Stimulated activated CD8-positive, alpha-beta memory T cell treated with anti-CD3 and anti-CD28 coated beads, Interleukin-12 subunit alpha, Interleukin-12 subunit beta, amount 100 ng/mL, for 4 hours (primary cell): ENCODE results near the gene ACTL10.

ENCODE experiments used
- DNase-seq: peaks from one replicate; pipeline ENCODE4 v3.0.0-alpha.2; 2020; ENCODE audit warnings: low read depth

Gene ACTL10

DNA sequence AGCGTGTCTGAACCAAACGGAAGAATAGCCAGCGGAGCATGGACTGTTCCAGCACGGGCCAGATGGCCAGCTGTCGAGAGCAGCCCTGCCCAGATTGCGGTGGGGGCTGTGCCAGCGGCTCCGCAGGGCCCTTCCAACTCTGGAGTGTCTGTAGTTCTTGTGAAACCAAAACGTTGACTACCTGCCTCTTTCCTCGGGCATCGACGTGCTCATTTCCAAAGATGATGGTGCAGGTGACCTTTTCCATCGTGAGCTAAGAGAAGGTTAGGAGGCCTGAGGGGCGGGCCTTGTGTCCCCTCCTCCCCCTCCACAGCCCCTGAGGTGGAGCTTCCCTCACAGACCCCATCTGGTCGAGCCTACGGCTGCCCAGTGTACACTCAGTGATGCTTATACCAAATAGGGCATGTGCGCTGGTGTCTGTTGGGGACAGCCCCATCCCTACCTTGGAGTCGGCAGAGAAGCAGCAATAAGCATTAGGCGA is 17.5 kb upstream of the ACTL10 start:
- DNase-seq, result no peak

DNA sequence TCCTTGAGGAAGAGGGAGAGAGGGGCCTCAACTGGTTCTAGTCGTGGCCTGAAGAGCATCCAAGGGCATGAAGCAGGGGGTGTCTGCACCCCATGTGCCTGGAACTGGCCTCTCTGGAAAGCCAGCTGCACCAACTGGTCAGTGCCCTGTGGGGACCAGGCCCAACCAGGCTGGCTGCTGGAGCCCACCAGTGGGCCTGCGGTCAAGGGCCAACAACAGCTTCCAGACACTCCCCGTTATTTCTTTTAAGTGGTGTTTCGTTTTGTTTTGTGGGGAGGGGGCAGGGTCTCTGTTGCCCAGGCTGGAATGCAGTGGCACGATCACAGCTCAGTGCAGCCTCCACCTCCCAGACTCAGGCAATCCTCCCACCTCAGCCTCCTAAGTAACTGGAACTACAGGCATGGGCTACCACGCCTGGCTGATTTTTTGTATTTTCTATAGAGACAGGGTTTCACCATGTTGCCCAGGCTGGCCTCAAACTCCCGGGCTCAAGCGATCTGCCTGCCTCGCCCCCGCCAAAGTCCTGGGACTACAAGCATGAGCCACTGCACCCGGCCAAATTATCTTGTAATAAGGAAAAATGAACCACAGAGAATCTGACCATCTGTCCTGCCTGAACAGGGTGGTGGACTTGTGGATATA is 16.5 kb upstream of the ACTL10 start:
- DNase-seq, result no peak

DNA sequence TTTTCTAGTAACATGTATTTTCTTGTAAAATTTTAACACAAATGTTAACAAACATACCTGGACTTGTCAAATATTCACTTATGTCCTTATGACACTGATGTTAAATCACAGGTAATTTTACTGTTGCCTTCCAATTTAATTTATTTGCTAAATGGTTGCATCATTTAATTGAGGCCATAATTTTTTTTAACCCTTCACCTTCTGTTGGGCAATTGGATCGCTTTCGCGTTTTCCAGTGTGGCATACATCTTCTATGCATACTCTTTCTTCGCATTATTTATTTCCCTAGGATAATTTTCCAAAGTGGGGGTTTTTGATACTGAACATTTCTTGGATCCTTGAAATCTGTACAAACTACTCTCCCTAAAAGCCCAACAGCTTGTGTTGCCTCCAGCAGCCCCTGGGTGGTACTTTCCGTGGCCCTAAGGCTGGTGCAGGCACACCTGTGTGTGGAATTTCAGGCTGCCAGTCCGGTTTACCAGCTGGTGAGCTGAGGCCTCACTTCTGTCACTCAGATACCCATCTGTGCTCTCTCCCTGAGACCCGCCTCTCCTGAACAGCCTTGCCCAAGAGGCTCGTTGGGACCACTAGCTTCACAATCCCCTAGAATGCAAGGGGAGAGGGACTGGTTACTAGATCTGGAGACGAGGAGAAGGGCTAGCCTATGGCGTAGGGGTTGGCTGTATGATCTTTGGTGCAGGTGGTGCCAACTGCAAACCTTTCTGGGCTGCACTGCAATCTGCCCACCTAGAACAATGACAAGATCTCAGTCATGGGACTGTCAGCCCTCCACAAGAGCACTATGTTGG is 15.8 kb upstream of the ACTL10 start:
- DNase-seq, result no peak

DNA sequence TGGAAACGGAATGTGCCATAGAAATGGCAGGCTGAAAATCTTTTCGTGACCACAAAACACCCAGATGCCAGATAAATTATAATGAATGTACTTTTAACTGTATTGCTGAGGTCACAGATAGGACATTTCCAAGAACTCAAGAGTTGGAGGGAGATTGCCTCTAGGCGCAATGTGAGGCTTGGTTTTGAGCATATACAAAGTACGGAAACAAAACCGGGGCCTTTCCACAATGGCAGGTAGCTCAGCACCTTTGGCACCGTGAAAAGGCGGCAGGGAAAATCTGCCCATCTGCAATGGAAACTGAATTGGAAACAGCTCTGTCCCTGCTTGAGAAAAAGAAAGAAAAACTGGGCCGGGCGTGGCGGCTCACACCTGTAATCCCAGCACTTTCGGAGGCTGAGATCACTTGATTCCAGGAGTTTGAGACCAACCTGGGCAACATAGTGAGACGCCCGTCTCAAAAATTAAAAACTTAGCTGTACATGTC is 15.1 kb upstream of the ACTL10 start:
- no peak for DNase-seq

DNA sequence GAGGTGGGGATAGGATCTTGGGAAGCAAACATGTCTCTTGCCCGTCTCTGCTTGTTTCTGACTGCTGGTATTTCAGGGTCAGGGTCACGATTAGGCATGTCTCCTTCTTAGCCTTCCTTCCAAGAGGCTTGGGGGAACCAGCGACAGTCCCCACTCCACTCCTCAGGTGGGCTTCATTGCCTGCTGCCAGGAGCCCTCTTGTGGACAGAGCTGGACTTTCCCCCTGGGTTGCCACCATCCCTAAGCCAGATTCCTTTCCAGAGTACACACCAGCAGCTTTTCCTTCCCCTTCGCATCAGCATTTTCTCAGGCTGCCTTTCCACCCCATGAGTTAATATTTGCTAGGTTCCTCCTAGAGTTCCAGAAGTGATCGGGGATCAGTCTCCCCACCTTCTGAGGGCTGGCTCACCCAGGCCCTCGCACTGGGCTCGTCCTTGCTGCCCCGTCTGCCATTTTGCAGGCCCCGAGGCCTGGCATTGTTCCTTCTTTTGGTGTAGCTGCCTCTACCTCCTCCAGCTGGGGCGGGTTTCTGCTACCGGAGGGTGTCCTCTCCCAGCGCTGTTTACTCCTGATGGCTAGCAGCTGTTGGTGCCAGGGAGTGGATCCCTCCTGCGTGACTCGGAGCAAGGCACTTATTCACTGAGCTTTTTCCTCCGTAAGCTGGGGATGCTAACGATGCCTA is 13.4 kb upstream of the ACTL10 start:
- no peak for DNase-seq

DNA sequence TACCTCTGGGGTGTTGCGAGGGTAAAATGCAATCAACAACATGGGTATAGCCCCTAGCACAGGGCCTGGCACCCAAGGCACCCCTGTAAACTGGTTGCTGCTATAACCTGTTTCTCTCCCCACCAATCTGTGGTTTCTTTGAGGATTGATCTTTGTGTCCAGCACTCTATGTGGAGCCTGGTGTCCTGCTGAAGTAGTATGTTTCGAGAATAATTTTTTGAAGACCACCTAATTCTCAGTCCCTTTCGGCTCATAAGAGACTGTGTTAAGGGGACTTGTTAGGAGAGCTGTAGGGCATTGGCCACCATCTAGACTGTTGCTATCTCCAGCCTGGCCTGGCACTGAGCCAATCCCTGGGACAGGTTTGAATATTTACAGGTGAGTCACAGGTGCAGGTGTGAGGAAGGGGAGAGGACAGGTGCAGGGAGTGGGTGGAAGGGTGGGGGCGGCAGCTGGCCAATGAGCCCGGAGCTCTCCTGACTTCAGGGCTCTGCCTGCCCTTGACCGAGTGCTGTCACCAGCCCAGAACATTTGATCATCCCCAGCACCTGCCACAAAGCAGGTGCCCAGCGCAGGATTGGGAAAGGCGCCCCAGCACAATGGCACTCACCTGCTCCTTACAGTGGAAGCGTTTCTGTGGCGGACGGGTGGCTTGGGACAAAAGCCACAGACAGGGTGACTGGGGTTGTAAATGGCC is 12.7 kb upstream of the ACTL10 start:
- DNase-seq, result no peak

DNA sequence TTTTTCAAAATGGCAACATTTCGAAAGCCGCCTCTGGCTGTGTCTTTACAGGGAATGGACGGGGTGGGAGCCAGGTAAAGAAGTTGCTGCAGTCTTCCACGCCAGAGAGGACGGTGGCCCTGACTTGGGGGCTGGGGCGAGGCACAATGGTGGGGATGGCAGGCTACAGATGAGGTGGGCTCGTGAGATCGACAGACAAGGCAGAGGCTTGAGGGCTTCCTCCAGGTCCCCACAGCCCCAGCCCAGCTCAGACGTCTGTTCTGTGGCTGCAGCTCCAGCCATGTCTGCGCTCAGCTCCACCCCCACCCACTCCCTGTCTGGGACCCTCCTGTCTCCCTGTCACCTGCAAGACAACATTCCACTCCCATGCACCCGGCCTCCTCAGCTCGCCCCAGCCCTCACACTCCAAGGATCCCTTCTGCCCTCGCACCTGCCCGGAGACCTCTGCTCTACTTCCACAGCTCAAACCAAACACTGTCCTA is 12.0 kb upstream of the ACTL10 start:
- DNase-seq, result no peak

DNA sequence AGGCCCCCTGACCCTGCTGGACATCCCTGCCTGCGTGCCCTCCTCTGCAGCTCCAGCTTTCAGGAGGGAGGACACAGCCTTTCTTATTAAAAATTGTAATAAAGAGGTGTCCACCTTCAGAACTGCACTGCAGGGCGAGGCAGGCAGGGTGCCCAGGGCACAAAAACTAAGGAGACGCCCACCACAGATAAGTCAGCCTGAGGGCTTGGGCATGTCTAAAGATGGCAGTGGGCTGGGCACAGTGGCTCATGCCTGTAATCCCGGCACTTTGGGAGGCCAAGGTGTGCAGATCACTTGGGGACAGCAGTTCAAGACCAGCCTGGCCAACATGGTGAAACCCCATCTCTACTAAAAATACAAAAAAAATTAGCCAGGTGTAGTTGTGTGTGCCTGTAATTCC is 11.6 kb upstream of the ACTL10 start:
- no peak for DNase-seq

DNA sequence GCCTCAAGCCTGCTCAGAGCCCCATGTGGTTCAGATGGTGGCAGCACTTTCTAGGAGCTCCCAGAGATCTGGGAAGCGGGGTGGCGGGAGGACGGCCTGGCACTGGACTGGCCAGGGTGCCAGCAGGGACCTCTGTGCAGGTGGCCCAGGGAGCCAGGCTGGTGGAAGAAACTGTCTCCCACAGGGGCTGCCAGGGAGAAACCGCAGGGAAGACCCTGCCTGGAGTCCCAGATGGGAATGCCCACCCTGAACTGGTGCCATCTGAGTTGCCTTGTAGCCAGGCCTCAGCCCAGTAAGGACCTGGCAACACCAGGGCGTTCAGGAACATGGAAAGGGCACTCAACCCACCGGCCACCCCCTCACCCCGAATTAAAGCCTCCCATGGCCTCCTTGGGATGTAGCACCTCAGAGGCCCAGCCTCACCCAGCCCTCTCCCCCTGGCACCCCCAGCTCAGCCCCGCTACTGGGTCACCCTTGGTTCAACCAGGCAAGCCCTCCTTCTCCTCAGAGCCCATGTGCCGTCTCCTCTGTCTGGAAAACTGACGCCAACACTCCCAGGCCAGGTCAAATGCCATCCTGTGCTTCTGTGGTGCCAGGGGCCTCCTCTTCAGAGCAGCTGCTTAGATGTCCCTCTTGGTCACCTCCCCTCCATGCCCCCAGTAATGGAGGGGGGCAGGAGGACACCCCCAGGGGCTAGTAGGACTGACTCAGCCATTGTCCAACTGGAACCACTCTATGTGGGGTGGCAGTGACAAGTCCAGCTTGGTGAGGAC is 10.5 kb upstream of the ACTL10 start:
- no peak for DNase-seq

DNA sequence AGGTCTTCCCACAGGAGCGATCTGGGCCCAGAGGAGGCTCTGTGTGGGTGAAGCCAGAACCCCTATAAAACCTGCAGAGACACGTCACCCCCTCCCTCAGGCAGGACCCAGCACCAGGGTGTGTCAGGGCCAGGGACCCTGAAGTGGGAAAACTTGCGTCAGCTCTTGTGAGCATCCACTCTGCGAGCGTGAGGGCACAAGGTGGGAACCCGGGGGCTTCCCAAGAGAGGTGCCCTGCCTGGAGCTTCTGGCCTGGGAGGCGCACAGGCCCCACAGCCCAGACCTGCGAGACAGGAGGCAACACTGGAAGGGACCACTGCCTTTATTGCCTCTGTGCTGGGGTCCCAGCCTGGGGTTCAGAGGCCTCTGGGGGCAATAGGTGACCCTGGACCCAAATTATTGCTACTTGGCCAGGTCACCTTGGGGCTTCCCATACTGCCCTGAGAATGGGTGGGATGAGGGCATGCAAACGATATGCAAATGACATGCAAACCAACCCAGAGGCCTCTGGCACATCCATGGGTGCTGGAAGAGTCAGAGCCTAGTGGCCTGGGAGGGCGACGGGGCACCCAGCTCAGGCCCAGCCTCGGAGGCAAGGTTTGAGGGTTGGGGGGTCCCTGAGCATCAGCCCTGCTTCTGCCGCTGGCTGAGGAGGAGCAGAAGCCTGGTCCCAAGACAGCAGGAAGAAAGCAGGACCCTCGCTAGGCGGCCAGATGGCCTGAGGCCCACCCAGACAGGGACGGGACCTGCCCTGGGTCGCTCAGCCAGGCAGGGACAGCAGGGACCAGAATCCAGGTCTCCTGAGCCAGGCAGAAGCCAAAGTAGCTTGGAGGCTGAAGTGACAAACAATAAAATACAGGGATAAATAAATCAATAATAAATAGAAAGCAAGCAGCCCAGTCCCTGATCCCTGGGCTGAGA is 9.7 kb upstream of the ACTL10 start:
- no peak for DNase-seq

DNA sequence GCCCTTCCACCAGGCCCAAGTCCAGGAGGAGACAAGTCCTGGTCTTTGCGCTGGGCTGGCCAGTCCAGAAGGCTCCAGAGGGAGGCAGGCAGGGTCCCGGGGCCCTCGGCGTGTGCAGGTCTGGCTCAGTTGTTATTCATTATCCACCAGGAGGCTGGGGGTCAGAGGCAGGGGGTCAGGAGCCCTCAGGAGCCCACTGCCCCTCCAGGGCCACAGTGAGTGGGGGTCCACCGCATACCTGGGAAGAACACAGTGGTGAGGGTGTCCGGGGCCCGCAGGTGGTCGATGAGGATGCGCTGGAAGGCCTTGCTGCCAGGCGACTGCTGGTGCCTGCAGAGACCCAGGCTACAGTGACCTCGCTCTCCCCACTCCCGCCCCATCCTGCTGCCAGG is 9.0 kb upstream of the ACTL10 start:
- DNase-seq, result no peak

DNA sequence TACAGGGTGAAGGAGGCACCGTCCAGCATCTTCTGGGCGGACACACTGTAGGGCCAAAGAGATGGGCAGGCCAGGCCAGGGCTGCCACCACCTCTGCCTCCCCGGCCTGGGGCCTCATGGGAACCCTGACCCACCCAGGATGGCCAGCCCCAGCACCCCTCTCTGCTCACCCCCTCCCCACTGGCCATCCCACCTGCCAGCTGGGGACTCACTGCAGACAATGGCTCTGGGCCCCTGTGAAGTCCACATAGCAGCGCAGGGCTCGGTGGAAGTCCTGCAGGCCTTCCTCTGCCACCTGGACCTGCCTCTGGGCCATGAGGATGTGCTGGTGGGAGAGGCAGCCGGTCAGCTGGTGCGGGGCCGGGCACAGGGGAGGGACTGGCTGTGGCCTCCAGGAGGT is 8.2 kb upstream of the ACTL10 start:
- no peak for DNase-seq

DNA sequence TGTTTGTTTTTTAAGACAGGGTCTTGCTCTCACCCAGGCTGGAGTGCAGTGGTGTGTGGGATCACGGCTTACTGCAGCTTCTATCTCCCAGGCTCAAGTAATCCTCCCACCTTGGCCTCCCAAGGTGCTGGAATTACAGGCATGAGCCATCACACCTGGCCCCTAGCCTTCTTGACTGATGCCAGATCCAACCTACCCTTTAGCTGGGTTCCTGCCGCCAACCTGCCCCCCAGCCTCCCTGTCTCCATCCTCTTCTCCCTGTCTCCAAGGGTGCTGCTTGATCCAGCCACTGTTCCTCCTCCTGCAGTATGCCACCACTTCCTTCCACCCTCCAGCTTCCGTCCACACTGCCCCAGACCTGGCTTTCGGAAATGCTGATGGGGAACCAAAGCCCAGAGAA is 7.8 kb upstream of the ACTL10 start:
- no peak for DNase-seq

DNA sequence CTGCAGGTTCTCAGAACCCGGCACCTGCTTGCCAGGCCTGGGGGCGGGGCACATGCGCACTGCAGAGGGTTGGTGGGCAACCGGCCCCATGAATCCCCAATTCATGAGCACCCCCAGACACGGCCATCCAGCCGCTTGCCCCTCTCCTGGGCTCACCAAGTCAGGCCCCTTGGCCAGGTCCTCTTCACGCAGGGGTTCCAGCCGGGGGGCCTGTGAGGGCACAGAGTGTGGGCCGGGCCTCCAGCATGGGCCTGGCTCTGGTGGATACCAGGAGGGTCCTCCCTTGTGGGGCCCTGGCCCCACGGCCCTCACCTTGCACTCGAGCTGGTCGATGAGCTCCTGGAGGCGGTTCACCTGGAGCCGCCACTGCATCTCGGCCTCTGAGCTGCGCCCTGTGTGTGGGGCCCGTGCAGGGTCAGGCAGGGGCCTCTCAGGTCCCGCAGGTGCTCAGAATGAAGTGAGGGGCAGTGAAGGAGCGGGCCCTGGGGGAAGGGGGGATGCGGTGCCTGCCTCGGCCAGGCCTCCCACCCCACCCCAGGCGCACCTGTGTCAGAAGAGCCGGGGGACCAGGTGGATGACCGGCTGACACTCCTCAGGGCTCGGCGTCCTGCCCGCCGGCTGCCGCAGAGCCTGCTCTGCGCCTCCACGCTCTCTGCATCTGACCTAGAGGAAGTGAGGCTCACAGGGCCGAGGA is 7.3 kb upstream of the ACTL10 start:
- no peak for DNase-seq

DNA sequence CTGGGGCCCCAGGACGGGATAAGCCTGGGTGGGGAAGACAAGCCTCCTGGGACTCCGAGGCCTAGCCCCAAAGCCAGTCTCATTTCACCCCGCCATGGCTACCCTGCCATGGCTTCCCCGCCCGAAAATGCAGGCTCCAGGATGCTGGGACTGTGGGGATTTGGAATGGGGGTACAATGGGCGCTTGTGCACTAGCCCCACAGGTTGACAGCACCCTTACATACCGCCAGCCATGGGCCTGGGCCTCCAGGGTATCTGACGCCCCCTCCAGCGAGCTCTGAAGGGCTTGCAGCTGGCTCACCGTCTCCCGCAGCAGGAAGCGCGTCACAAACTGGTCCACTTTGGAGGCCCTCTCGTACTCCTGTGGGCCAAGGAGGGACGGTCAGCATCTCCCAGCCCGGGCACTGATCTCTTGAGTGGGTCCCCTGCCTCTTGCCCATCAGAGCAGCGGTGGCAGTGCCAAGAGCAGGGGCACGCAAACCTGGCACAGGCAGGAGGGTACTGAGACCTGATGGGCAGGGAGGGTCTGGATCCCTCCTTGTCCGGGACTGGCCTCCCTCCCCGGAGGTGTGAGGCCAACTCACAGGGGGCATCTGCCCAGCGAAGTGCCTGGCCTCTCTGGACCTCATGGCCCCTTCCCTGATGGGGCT is 6.6 kb upstream of the ACTL10 start:
- no peak for DNase-seq

DNA sequence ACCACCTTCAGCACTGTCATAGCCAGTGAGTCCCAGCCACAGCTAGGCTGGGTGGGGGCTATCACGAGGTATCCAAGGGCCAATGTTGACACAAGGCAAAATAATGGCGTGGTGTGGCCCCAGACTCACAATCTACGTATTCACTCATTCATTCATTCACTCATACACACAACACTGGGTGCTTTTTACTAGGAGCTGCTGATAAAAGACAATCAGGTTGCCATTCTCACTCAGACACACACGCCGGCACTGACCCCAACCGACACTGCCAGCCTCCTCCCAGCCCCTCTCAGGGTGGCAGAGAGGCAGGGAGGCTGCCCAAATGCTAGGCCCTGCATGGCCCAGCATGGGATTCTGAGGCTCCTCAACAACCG is 6.1 kb upstream of the ACTL10 start:
- no peak for DNase-seq

DNA sequence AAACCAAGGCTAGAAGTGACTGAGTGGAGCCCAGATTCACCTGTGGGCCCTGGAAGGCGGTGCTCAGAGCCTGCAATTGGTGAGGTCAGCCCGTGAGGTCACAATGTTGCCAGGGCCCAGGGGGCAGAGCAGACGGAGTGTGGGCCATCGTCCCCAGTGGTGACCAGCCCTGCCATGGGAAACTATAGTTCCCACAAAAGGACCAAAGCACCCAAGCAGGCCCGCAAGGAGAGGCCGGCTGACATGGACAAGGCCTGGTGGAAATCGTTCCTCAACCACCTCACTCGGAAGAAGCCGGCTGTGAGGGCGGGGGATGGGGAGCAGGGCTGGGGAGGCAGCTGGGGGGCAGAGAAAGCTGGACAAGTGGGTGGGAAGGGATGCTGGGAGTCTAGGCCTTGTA is 4.6 kb upstream of the ACTL10 start, which contains the start of gene C20orf144:
C20orf144 (plus strand) TSS at position 156 of the 400 bp plus-strand sequence; CDS start at position 175, 19 bp downstream.
- no peak for DNase-seq

DNA sequence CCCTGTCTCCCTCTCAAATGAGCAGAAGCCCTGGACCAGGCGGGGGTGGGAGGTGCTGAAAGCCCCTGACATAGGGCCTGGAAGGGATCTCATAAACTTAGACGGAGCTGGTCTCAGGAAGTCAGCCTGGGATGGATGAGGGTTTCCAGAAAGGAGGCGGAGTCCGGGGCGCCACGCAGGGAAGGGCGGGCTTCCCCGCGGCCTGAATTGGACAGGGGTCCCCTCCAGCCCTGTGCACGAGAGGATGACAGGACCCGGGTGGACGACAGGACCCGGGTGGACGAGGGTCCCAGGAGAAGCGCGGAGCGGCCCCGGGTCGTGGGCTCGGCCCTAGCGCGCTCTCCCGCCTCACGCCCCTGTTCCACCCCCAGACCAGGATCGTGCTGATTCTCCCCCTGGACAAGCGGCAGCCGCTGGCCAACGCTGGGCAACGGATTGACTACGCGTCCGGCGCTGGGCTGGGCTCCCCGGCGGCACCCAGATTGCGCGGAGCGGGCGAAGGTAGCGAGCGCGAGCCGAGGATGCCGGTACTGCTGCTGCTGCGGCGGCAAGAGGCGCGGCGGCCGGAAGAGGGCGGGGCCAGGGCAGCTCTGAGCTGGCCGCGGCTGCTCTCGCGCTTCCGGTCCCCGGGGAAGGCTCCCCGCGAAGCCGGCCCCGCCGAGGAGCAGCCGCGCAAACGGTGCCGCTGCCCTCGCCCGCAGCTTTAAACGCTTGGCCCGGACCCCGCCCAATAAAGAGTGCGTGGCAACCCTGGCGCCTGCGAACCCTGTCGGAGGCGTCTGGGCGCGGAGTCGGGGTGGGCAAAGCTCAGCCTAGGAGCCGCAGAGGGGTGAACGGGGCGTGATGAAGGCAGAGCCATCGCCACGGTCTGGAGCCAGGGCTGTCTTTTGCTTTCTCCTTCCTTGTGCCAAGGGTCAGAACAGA is 3.3 kb upstream of the ACTL10 start:
- peak; percentile 72 for DNase-seq
